Endodermal cell (in vitro differentiated cells): ENCODE measurements around the gene CRYL1. TPM values are rescaled to one million over a fixed set of nuclear protein-coding genes. Genes with fewer than 3 reads are reported as not detected.

Experiments
- DNase-seq: peaks from one replicate; pipeline ENCODE4 v3.0.0-alpha.2; 2017
- H3K27ac ChIP-seq: 2 replicates; pipeline ENCODE4 v1.5.1; 2013; ENCODE audit warnings: mild to moderate bottlenecking, low read depth, low read length, moderate library complexity
- H3K27me3 ChIP-seq: 2 replicates; pipeline ENCODE4 v1.6.1; 2013; ENCODE audit warnings: mild to moderate bottlenecking, low read length, moderate library complexity; ENCODE audit not compliant: insufficient read depth, control insufficient read depth, poor library complexity, severe bottlenecking
- H3K36me3 ChIP-seq: 2 replicates; pipeline ENCODE4 v1.7.0; 2013; ENCODE audit warnings: mild to moderate bottlenecking, low read length, moderate library complexity; ENCODE audit not compliant: control insufficient read depth, insufficient read depth
- H3K4me1 ChIP-seq: one replicate; pipeline ENCODE4 v1.7.0; 2013; ENCODE audit warnings: low read length; ENCODE audit not compliant: control insufficient read depth, insufficient read depth
- H3K4me3 ChIP-seq: 2 replicates; pipeline ENCODE4 v1.5.1; 2013; ENCODE audit warnings: mild to moderate bottlenecking, low read length, moderate library complexity
- H3K9ac ChIP-seq: 2 replicates; pipeline ENCODE4 v1.6.1; 2013; ENCODE audit warnings: mild to moderate bottlenecking, low read length, moderate library complexity; ENCODE audit not compliant: poor library complexity, severe bottlenecking; ENCODE audit errors: extremely low read depth
- H3K9me3 ChIP-seq: 2 replicates; pipeline ENCODE4 v1.6.1; 2013; ENCODE audit warnings: mild to moderate bottlenecking, low read length, moderate library complexity; ENCODE audit not compliant: control insufficient read depth
- H3K27ac Mint-ChIP-seq: 2 replicates; pipeline ENCODE4 v1.8.0; 2020; ENCODE audit warnings: mixed read lengths
- H3K27me3 Mint-ChIP-seq: 2 replicates; pipeline ENCODE4 v1.8.0; 2021; ENCODE audit warnings: mild to moderate bottlenecking, mixed read lengths; ENCODE audit not compliant: insufficient read depth
- H3K36me3 Mint-ChIP-seq: 2 replicates; pipeline ENCODE4 v1.8.0; 2020; ENCODE audit warnings: low read depth, mixed read lengths
- H3K4me1 Mint-ChIP-seq: 2 replicates; pipeline ENCODE4 v1.8.0; 2020; ENCODE audit warnings: mixed read lengths
- H3K4me3 Mint-ChIP-seq: 2 replicates; pipeline ENCODE4 v1.8.0; 2020; ENCODE audit warnings: mild to moderate bottlenecking, moderate library complexity, mixed read lengths
- H3K9me3 Mint-ChIP-seq: 2 replicates; pipeline ENCODE4 v1.8.0; 2020; ENCODE audit warnings: mild to moderate bottlenecking, mixed read lengths
- CTCF ChIP-seq: fragments of 200-600 bp; sonication (generic); conservative IDR thresholded peaks from 2 replicates; pipeline ENCODE4 v1.5.0; 2021; ENCODE audit warnings: antibody characterized with exemption, mild to moderate bottlenecking
- WGBS, 2 experiments: methylation state at CpG; one replicate each; pipeline versions ENCODE4 v1.1.5 to v1.1.7; 2013; ENCODE audit warnings: missing lambda C conversion rate in 2 of 2, mixed read lengths in 1 of 2; ENCODE audit not compliant: insufficient coverage in 1 of 2, insufficient read length in 1 of 2; 5-methylcytosine and 5-hydroxymethylcytosine counted together
- total RNA-seq, 2 donors: library from RNA; stranded (reverse); fragmentation: NEBNext Ultra II Directional in 1 of 2; extraction: Animal tissue kit (Norgen Biotek cat#: 25700) in 1 of 2; gene quantifications; 2 replicates in 1 of 2; 3 replicates in 1 of 2; pipeline ENCODE4 v1.2.1, GENCODE V29; 2021

Gene CRYL1
- total RNA-seq, 2 donors from 2014 or later, result 1.7 to 4.1 TPM

GRCh38 chr13:20482275-20482761 lies 43.3 kb downstream of the CRYL1 start:
- 59 to 69% methylated on average over 5 to 10 of the region's 11 CpGs for WGBS, 2 experiments
- no peak overlapping the region for H3K27ac ChIP-seq

GRCh38 chr13:20477394-20477793 lies 48.3 kb downstream of the CRYL1 start:
- no peak for DNase-seq
- 96% methylated on average over 3 of the region's 3 CpGs; no CpG with 5 or more reads in 1 of the 2 experiments for WGBS, 2 experiments
- H3K4me1 Mint-ChIP-seq, result peaks cover 16% of the 10 kb centered on the region
- Histone ChIP-seq H3K27ac (no peak overlapping the region), H3K4me3 (no peak overlapping the region), H3K36me3 (no peaks in the 10 kb centered on the region), H3K9me3 (no peaks in the 10 kb centered on the region), H3K4me1 (peaks cover under 1% of the 10 kb centered on the region), H3K9ac (no peak overlapping the region), H3K27me3 (no peaks in the 10 kb centered on the region)
- H3K27ac Mint-ChIP-seq, result no peak overlapping the region
- TF ChIP-seq CTCF, result no peak
- H3K9me3 Mint-ChIP-seq, result no peaks in the 10 kb centered on the region
- peaks cover 2% of the 10 kb centered on the region for H3K27me3 Mint-ChIP-seq
- H3K4me3 Mint-ChIP-seq, result no peak overlapping the region
- H3K36me3 Mint-ChIP-seq, result no peaks in the 10 kb centered on the region

More at GRCh38 chr13:20482275-20482761, 43.3 kb downstream of the CRYL1 start:
- Mint-ChIP-seq H3K4me3 (no peak overlapping the region), H3K4me1 (peaks cover 17% of the 10 kb centered on the region), H3K9me3 (peaks cover 2% of the 10 kb centered on the region), H3K27ac (peak overlapping the region; percentile 40), H3K27me3 (no peaks in the 10 kb centered on the region), H3K36me3 (no peaks in the 10 kb centered on the region)
- peak overlapping the region; percentile 17 for H3K4me3 ChIP-seq
- H3K4me1 ChIP-seq, result peaks cover 4% of the 10 kb centered on the region
- peak; percentile 30 for TF ChIP-seq CTCF
- H3K9me3 ChIP-seq, result no peaks in the 10 kb centered on the region
- no peak overlapping the region for H3K9ac ChIP-seq
- no peaks in the 10 kb centered on the region for H3K36me3 ChIP-seq
- no peaks in the 10 kb centered on the region for H3K27me3 ChIP-seq
- DNase-seq, result no peak

- Histone ChIP-seq H3K27me3 (no peaks in the 10 kb centered on the region), H3K9me3 (no peaks in the 10 kb centered on the region), H3K36me3 (no peaks in the 10 kb centered on the region), H3K27ac (no peak overlapping the region), H3K4me1 (no peaks in the 10 kb centered on the region), H3K4me3 (no peak overlapping the region), H3K9ac (no peak overlapping the region)
- peak; percentile 72 for DNase-seq
- no peak overlapping the region for H3K4me3 Mint-ChIP-seq
- no peak for TF ChIP-seq CTCF
- peak overlapping the region; percentile 75 for H3K27ac Mint-ChIP-seq
- no peaks in the 10 kb centered on the region for H3K36me3 Mint-ChIP-seq
- H3K9me3 Mint-ChIP-seq, result no peaks in the 10 kb centered on the region
- WGBS, 2 experiments, result 78 to 83% methylated on average over 14 to 18 of the region's 18 CpGs
- H3K27me3 Mint-ChIP-seq, result peaks cover 2% of the 10 kb centered on the region
- H3K4me1 Mint-ChIP-seq, result peaks cover 6% of the 10 kb centered on the region
Observed at GRCh38 chr13:20475927-20476691, 49.5 kb downstream of the CRYL1 start.
